Heart right ventricle (tissue), 16 donors: ENCODE results near the gene ST3GAL4. TPM values are rescaled to one million over a fixed set of nuclear protein-coding genes. Genes with fewer than 3 reads are reported as not detected.

Experiments used
- ATAC-seq, 8 donors: fragments of 200-7000 bp; cut with Tn5 transposase; one replicate each; pipeline ENCODE4 v1.9.1; 2020; ENCODE audit warnings: mild to moderate bottlenecking in 8 of 8, moderate library complexity in 8 of 8, moderate number of reproducible peaks in 1 of 8
- DNase-seq, 2 donors: peaks; one replicate each; pipeline ENCODE4 v3.0.0-alpha.2; 2020
- H3K27ac ChIP-seq, 10 donors: fragments of 200-600 bp; sonication (generic) in 2 of 10; one replicate each; pipeline versions ENCODE4 v1.5.0 to v1.8.0; 2020 to 2022; ENCODE audit warnings: mild to moderate bottlenecking in 3 of 10
- H3K27me3 ChIP-seq, 7 donors: fragments of 200-600 bp; one replicate each; pipeline ENCODE4 v1.8.0; 2021 to 2022; ENCODE audit warnings: mild to moderate bottlenecking in 2 of 7
- H3K36me3 ChIP-seq, 9 donors: fragments of 200-600 bp; sonication (generic) in 1 of 9; one replicate each; pipeline versions ENCODE4 v1.5.0 to v1.8.0; 2020 to 2022; ENCODE audit warnings: mild to moderate bottlenecking in 2 of 9
- H3K4me1 ChIP-seq, 9 donors: fragments of 200-600 bp; sonication (generic) in 1 of 9; one replicate each; pipeline versions ENCODE4 v1.5.0 to v1.8.0; 2020 to 2022; ENCODE audit warnings: mild to moderate bottlenecking in 4 of 9
- H3K4me3 ChIP-seq, 10 donors: fragments of 200-600 bp; sonication (generic) in 2 of 10; one replicate each; pipeline versions ENCODE4 v1.5.0 to v1.8.0; 2020 to 2022; ENCODE audit warnings: mild to moderate bottlenecking in 7 of 10, moderate library complexity in 2 of 10
- H3K9me3 ChIP-seq, 11 donors: fragments of 200-600 bp in 10 of 11; sonication (generic) in 2 of 11; one replicate each; pipeline versions ENCODE4 v1.5.0 to v1.8.0; 2013 to 2022; ENCODE audit warnings: mild to moderate bottlenecking in 2 of 11, control low read depth in 1 of 11, moderate library complexity in 1 of 11
- WGBS, 2 donors: extraction: QIAGEN DNeasy Blood & Tissue Kit; methylation state at CpG; one replicate each; pipeline ENCODE4 v1.1.7; 2013; ENCODE audit warnings: inconsistent platforms in 1 of 2; 5-methylcytosine and 5-hydroxymethylcytosine counted together
- intact Hi-C, 10 donors: fragments of 100-400 bp; cut with DNase I; formaldehyde crosslinking; loops; one replicate each; pipeline versions ENCODE4 v1.11.1 to v1.14.2; 2022
- polyA plus RNA-seq, 2 donors: library from polyadenylated mRNA; stranded (reverse); fragments of 200-250 nt; gene quantifications; one replicate each; pipeline ENCODE4 v1.2.3, GENCODE V29; 2013
- total RNA-seq, 10 donors: library from RNA; stranded (reverse); fragmentation: NEBNext Ultra II Directional in 3 of 10; extraction: Animal tissue kit (Norgen Biotek cat#: 25700) in 3 of 10; gene quantifications; one replicate each; pipeline versions ENCODE4 v1.2.1 to v1.2.4, GENCODE V29; 2021 to 2023
- TF ChIP-seq, protein P1 (sequence below), 9 donors: fragments of 200-600 bp; sonication (generic) in 2 of 9; IDR thresholded peaks; one replicate each; pipeline versions ENCODE4 v1.5.0 to v1.8.0; 2021 to 2022; ENCODE audit warnings: antibody characterized with exemption in 9 of 9, mild to moderate bottlenecking in 5 of 9, moderate library complexity in 1 of 9
- donor health status: Arrhythmogenic right ventricular cardiomyopathy.
- donor health status: ischemic (EF 13 %, LVEDD 7.1; RV severe dilation, severe dysfunction).
- donor health status: healthy with polysubstance abuse.
- donor health status: DM: no; HTN: yes; CAD: no.
- donor health status: DM: no; HTN: no; CAD: no.
- donor health status: ischemic (EF 25% LVEDD 6.9; RV normal size, moderate dysfunction).
- donor health status: ischemic (EF 25% LVEDD 5.7; RV mildly dilated, moderate dysfunction).
- donor health status: healthy.
- donor health status: DM: yes; HTN: yes; CAD: no.
- donor health status: Ischemic cardiomyopathy.
- donor health status: ischemic (EF 35%, LVEDD 5.7; RV mildly dilated, moderate dysfunction).
- donor health status: nonischemic (EF 11% LVEDD 7.7; RV severe dilation, severe dysfunction).
- donor health status: DM: yes; HTN: yes; CAD: no.
- donor health status: PGD.
- donor health status: ischemic (EF 29% LVEDD 5.4; RV normal size, mild dysfunction).
- donor health status: nonischemic (EF 23%, LVEDD 6.1; RV moderate dilation, normal function).

The ST3GAL4 gene
- total and polyA plus RNA-seq, 12 donors = 24.8 to 98.2 (median 44.8) TPM

DNA sequence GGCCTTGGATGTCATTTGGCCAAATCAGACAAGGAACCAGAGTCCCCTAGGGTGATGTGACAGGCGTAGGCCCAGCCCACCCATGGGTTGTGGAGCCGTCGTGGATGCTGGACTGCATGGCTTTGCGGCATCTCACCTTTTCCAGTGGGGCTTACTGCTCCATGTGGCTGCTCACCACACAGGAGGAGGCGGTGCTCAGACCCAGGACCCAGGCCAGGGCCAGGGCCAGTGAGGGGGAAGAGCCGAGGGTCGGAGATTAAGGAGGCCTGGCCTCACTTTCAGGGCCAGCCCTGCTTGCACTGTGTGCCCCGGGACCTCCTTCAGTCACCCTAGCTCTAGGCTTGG lies 105.6 kb downstream of the ST3GAL4 start:
- Histone ChIP-seq H3K4me3 (no peak overlapping the region), H3K27ac (no peak overlapping the region), H3K27me3 (peaks cover 0 to 4% (median 0%) of the 10 kb centered on the region in 7 donors), H3K9me3 (peaks cover 0 to 5% (median 0%) of the 10 kb centered on the region in 11 donors), H3K4me1 (peaks cover 3 to 16% (median 10%) of the 10 kb centered on the region in 9 donors), H3K36me3 (no peaks in the 10 kb centered on the region)
- TF ChIP-seq, protein P1, sequence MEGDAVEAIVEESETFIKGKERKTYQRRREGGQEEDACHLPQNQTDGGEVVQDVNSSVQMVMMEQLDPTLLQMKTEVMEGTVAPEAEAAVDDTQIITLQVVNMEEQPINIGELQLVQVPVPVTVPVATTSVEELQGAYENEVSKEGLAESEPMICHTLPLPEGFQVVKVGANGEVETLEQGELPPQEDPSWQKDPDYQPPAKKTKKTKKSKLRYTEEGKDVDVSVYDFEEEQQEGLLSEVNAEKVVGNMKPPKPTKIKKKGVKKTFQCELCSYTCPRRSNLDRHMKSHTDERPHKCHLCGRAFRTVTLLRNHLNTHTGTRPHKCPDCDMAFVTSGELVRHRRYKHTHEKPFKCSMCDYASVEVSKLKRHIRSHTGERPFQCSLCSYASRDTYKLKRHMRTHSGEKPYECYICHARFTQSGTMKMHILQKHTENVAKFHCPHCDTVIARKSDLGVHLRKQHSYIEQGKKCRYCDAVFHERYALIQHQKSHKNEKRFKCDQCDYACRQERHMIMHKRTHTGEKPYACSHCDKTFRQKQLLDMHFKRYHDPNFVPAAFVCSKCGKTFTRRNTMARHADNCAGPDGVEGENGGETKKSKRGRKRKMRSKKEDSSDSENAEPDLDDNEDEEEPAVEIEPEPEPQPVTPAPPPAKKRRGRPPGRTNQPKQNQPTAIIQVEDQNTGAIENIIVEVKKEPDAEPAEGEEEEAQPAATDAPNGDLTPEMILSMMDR (IDR thresholded peaks at IDR 0.05) = no peak
- ATAC-seq (no peak), DNase-seq (no peak)
- 87 to 92% methylated on average over 8 of the region's 8 CpGs for WGBS, 2 donors
- intact Hi-C loops = no loop called here

- H3K9me3 ChIP-seq = peaks cover 0 to 5% (median 0%) of the 10 kb centered on the region in 11 donors
- intact Hi-C loops = no loop called here
- H3K27me3 ChIP-seq = peaks cover 0 to 4% (median 0%) of the 10 kb centered on the region in 7 donors
- DNase-seq (no peak), ATAC-seq (no peak)
- no peak overlapping the region for H3K27ac ChIP-seq
- TF ChIP-seq, protein P1 (IDR thresholded peaks at IDR 0.05) = no peak
- H3K4me3 ChIP-seq = no peak overlapping the region
- WGBS, 2 donors = 86 to 87% methylated on average over 6 of the region's 6 CpGs
- H3K4me1 ChIP-seq = peaks cover 3 to 20% (median 13%) of the 10 kb centered on the region in 9 donors
- no peaks in the 10 kb centered on the region for H3K36me3 ChIP-seq
Measured at GRCh38 chr11:126461996-126462395, 106.5 kb downstream of the ST3GAL4 start.

DNA sequence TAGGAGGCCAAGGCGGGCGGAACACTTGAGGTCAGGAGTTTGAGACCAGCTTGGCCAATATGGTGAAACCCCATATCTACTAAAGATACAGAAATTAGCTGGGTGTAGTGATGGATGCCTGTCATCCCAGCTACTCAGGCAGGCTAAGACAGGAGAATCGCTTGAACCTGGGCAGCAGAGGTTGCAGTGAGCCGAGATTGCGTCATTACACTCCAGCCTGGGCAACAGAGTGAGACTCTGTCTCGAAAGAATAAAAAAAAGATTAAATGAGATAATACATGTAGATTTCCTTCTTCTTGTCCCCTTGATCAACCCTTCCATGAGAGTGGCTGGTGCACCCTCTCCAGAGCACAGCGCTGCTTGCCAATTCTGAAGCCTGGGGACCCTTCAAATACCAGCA lies 106.9 kb downstream of the ST3GAL4 start:
- Histone ChIP-seq H3K27ac (no peak overlapping the region), H3K36me3 (no peaks in the 10 kb centered on the region), H3K4me1 (peaks cover 3 to 20% (median 13%) of the 10 kb centered on the region in 9 donors), H3K27me3 (peaks cover 0 to 4% (median 0%) of the 10 kb centered on the region in 7 donors), H3K4me3 (no peak overlapping the region), H3K9me3 (peaks cover 0 to 5% (median 0%) of the 10 kb centered on the region in 11 donors)
- ATAC-seq = no peak
- WGBS, 2 donors = 97 to 100% methylated on average over 7 of the region's 7 CpGs
- intact Hi-C loops = no loop called here
- DNase-seq = no peak
- TF ChIP-seq, protein P1 (IDR thresholded peaks at IDR 0.05) = no peak

Other genes with a start within 250 kb of the ST3GAL4 start
- 10 to 100 TPM; 34.5 to 70.0 (median 37.4) TPM for gene RPUSD4, start 144.0 kb upstream of the ST3GAL4 start, total RNA-seq
- 10 to 100 TPM; 12.8 to 15.2 TPM for gene RPUSD4, start 144.0 kb upstream of the ST3GAL4 start, polyA plus RNA-seq
- gene FAM118B, start 143.9 kb upstream of the ST3GAL4 start, total RNA-seq = 10 to 100 TPM; 18.3 to 52.8 (median 24.7) TPM
- gene FAM118B, start 143.9 kb upstream of the ST3GAL4 start, polyA plus RNA-seq = 1 to 10 TPM; 7.6 to 9.3 TPM
- 10 to 100 TPM; 65.4 to 88.4 (median 75.1) TPM for gene SRPRA, start 86.8 kb upstream of the ST3GAL4 start, total RNA-seq
- 10 to 100 TPM; 32.5 to 80.2 TPM for gene SRPRA, start 86.8 kb upstream of the ST3GAL4 start, polyA plus RNA-seq
- 10 to 100 TPM; 19.0 to 41.1 (median 30.4) TPM for gene FOXRED1, start 86.5 kb upstream of the ST3GAL4 start, total RNA-seq
- 10 to 100 TPM; 33.5 to 46.3 TPM for gene FOXRED1, start 86.5 kb upstream of the ST3GAL4 start, polyA plus RNA-seq
- gene TIRAP, start 72.6 kb upstream of the ST3GAL4 start, total RNA-seq = 10 to 100 TPM in 1 of 10 donors, 1 to 10 TPM in 9; 6.3 to 10.1 (median 8.6) TPM
- 1 to 10 TPM; 3.1 to 3.3 TPM for gene TIRAP, start 72.6 kb upstream of the ST3GAL4 start, polyA plus RNA-seq
- 10 to 100 TPM in 6 of 10 donors, 1 to 10 TPM in 4; 6.5 to 17.3 (median 10.6) TPM for gene DCPS, start 51.6 kb upstream of the ST3GAL4 start, total RNA-seq
- gene DCPS, start 51.6 kb upstream of the ST3GAL4 start, polyA plus RNA-seq = 10 to 100 TPM in 1 of 2 donors, 1 to 10 TPM in 1; 8.8 to 17.1 TPM